HG03025 (cell line): Measurements from ENCODE around the gene IQSEC3.

Experiments used
- ATAC-seq: cut with Tn5 transposase; IDR thresholded peaks from one replicate; pipeline ENCODE4 v1.9.1; 2021; ENCODE audit warnings: mild to moderate bottlenecking, moderate library complexity; ENCODE audit not compliant: unreplicated experiment, low FRiP score

Gene IQSEC3

DNA sequence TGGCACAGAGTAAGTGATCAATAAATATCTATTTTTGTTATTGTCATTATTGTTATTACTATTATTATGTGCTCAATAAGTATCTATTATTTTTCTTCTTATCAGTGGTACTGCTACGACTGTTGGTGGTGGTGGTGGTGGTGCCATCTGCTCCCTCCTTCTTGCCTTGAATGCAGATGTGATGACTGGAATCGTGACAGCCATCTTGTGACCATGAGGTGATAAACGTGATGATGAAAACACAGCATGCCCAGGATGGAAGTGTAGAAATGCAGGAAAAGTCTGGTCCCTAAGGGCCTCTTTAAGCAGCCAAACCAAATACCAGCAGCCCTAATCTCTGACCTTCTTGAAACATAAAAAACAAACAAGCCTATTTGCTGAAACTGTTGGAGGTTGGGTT, 125.0 kb downstream of the IQSEC3 start:
- ATAC-seq: no peak

DNA sequence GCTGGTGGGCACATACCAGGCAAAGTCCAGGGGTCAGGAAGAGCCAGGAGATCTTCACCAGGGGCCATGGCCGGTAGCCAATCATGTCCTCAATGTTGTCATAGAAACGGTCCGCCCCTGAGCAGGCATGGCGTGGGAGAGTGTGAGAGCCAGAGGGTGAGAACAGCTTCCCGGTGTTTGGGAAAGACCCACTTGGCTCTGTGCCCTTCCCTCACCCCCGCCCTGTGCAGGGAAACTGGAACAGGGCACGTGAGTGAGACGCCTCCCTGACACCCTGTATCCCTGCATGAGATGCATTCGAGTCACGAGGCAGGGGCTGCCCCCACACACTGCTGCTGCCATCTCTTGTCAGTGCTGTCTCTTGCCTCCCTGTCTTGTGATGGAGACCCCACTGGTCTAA, 126.7 kb downstream of the IQSEC3 start:
- no peak for ATAC-seq

DNA sequence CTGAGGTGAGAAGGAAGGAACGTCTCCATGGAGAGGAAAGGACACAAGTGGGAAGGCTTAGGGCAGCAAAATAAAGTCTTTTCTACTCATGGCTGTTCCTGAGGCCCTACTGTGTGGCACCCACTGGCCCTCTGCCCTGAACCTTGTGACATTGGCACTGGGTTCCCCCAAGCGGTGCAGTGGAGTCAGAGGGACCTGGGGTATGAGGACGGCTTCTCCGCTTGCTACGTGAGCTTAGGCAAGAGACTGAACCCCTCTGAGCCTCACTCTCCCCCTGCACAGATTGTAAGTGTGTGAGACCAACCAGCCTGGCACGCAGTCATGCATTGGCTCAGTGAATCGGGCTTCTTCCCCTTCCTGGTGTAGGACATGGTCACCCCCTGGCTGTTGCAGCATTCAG, 127.7 kb downstream of the IQSEC3 start:
- ATAC-seq: no peak

DNA sequence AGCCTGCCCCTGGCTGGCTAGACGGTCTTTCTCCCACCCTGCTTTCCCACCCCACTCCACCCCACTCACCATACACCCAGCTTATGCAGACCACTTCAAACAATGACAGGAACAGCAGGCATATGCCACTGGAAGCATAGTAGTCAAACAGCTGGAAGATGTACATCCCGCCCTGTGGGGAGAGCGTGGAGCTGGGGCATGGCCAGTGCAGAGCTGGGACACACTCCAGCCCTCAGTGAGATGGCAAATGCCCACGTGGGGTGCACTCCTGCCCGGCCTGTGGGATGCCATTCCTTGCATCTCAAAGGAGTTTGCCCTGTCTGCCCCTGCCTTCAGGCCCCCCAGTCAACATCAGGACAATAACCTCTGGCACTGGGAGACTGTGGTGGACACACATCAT, 128.6 kb downstream of the IQSEC3 start:
- no peak for ATAC-seq

DNA sequence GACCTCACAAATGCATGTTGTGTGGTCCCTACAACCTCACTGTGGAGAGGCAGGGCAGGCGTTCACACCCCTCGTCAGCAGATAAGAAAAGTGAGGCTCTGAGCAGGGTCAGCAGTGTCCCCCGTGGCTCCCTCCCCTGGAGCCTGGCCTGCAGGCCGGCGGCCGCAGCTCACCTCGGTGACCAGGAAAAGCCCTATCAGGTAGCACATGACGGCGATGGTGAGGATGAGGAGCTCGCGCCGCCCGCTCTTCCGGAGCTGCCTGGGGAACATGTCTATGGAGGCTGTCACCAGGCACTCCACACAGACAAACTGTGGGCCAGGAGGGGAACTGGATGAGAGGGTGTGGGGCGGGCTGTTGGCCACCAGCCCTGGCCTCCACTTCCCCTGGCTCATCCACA, 129.4 kb downstream of the IQSEC3 start:
- no peak for ATAC-seq

DNA sequence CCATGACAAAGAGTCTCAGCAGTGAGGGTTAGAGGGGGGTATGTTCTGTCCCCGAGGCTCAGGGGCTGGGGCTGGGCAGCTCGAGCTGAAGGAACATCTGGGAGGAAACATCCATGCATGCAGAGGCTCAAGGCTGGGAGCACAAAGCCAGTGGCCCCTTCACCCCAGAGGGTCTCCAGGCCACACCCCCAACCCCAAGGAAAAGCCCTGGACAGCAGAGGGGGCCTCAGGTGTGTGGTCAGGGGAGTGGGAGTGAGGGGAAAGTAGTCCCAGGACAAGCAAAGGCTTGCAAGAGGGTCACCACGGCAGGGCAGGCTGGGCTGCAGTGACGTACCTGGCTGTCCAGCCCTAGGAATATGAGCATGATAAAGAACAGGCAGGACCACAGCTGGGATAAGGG, 129.9 kb downstream of the IQSEC3 start:
- no peak for ATAC-seq

DNA sequence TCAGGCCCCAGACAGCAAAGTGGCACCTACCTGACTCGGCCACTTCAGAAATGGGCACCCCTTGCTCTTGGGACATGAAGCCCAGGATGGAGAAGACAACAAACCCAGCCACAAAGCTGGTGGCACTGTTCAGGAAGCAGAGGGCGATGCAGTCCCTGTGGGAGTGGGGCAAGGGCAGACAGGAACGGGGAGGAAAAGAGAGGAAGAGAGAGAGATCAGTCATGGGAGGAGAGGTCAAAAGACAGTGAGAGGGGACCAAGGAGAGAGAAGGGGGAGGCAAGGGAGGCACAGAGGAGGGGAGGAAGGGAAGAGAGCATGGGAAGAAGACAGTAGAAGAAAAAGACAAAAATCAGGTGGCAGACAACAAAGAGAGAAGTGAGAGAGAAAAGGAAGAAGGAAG, 130.8 kb downstream of the IQSEC3 start:
- ATAC-seq: no peak

DNA sequence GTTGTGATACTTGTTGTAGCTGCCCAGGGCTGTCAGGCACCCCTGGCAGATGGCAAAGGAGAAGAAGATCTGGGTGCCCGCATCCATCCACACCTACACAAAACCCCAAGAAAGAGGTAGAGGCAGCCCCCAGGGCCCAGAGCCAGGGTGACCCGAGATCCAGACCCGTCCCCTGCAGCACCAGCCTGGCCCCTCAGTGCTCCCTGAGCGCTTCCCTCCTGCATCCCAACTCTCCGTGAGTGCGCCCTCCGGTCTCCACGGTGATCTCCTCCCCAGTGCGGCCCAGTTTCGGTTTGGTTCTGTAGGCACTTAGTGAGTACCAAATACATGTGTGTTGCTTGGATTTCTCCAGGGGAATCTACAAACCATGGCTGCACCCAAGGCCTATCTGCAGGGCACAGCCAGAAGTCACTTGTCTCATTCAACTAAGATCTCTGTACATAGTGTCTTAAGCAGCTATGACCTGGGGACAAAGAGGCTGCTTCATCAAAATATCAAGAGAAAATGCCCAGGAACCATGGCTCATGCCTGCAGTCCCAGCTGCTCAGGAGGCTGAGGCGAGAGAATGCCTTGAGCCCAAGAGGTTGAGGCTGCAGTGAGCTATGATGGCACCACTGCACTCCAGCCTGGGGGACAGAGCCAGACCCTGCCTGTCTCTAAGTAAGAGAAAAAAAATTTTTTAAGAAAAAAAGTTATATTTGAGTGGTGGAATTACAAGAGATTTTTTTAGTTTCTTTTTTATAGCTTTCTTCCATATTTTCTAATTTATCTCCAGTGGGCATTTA, 131.5 kb downstream of the IQSEC3 start:
- no peak for ATAC-seq

DNA sequence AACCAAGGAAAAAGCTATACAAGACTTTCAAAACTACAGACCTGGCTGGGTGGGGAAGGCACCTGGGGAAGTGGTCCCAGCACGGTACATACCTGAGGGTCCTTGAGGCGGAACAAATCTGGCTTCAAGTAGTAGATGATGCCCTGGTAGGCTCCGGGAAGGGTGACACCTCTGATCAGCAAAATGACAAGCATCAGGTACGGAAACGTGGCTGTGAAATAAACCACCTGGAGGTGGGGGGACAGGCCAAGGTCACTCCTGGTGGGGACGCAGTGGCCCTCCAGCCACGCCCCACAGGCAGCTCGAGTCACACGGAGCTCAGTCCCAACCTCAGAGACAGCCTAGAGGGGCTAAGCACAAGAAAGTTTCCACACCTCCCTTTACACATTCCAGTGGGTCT, 132.1 kb downstream of the IQSEC3 start:
- ATAC-seq: no peak

DNA sequence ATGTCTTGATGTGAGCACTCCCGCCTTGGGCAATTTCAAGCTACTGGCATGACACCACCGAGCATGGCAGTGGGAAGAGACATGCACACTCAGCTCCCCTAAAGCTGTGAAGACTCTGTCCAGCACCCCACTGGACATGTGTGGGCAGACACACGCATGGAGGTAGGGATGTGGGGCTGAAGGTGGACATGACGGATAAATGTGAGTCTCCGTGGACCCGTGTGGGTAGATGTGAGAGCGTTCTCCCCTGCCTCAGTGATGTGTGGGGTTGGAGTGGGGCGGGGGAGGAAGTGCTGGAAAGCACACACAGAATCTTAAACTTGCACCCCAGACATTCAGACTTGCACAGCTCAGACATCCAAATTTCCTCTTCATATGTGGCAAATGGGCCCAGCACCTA, 134.8 kb downstream of the IQSEC3 start:
- ATAC-seq: no peak

DNA sequence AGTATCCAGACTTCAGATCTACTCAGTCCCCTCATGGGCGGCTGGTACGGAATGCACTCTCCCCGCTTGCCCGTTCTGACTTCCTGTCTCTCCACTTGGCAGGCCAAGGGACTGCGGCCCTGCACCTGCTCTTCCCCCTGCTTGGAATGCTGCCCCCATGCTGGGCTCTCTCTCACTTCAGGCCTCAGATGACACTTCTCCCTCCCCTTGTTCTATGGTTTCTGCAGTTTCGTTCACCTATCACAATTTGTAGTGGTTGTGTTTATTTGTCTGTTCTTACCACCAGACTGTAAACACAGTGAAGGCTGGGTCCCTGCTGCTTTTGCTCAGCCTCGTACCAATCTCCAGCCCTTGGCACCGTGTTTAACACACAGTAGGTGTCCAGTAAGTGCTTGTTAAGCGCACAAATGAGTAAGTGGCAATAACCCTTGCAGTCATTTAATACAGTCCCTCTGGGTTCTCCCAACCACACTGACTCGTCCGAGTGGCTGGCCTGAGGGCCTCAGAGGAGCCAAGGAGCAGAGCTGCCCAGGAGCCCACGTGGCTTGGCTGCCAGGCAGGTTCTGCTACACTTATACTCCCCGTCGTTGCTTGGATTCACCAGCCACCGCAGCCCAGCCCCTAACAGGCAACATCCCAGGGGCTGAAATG, 135.6 kb downstream of the IQSEC3 start:
- no peak for ATAC-seq

DNA sequence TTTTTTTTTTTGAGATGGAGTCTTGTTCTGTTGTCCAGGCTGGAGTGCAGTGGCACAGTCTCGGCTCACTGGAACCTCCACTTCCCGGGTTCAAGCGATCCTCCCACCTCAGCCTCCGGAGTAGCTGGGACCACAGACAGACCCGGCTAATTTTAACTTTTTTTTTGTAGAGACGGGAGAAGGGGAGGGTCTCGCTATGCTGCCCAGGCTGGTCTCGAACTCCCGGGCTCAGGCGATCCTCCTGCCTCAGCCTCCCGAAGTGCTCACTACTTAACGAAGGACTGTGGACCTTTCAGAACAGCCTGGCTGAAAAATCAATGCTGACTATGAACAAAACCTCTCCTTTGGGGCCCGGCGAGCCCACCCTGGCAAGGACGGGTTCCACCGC, 136.5 kb downstream of the IQSEC3 start:
- ATAC-seq: no peak

DNA sequence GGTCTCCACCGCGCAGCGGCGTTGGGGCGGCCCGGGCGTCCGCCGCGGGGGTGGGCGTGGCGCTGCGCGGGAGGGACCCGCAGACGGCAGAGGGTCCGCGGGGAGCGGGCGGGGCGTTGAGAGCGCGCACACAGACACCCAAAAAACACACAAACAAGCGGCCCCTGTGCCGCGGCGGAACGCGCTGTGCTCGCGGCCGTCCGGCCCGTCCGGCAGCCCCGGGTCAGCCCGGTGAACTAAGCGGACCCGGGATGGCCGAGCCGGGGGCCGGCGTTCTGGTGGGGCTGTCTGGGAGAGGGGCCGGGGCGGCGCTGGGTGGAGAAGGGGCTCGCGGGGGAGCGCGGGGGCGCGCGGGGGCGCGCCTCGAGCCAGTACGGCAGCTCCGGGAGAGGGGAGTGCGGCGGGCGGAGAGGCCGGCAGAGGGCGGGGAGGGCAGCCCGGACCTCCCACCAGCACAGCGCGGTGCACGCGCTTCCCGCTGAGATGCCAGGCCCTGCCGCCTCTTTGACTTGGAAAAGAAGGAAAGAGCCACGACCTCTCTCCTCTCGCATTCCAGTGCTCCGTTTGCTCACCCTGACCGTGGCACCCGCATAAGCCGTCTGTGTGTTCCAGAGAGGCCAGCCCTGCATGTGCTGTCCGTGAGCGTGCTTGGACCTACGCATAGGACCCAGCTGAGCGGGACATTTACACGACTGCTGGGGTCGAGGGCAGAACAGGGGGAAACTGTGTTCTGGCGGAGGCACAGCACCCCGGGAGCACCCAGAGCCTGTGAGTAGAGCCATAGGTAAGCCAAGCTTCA, 137.1 kb downstream of the IQSEC3 start:
- no peak for ATAC-seq

DNA sequence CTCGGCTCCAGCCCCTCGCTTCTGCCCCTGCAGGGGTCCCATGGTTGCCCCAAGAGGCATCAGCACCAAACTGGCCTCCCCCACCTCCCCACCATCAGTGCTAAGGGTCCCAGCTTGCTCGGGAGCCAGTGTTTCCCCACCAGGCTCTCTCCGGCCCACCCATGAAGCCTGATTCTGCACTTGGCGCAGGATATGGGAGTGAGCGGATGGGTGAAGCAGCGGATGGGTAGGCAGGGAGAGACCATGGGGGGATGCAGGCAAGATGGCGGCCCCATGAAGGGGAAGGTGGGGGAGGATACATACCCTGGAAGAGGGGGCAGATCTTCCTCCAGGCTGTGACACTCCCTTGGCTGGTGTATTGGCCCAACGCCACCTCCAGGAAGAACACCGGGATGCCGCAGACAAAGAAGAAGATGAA, 137.7 kb downstream of the IQSEC3 start:
- ATAC-seq: no peak

DNA sequence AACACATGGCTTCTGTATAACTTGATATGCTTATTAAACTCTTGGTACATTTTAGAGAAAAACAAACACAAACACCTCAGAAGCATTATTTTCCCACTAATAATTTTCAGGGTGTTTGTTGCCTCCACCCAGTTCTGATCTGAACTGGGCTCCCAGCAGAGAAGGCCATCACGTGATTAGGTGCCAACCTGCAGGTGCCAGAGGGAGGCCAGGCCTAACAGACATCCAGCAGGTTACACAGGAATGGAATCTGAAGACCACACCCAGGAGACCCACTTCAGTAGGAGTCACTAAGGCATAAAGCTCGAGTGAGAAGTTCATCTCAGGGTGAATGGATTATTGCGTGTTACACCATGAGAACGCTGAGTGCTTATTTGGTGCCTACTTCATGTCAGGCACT, 138.5 kb downstream of the IQSEC3 start:
- no peak for ATAC-seq

DNA sequence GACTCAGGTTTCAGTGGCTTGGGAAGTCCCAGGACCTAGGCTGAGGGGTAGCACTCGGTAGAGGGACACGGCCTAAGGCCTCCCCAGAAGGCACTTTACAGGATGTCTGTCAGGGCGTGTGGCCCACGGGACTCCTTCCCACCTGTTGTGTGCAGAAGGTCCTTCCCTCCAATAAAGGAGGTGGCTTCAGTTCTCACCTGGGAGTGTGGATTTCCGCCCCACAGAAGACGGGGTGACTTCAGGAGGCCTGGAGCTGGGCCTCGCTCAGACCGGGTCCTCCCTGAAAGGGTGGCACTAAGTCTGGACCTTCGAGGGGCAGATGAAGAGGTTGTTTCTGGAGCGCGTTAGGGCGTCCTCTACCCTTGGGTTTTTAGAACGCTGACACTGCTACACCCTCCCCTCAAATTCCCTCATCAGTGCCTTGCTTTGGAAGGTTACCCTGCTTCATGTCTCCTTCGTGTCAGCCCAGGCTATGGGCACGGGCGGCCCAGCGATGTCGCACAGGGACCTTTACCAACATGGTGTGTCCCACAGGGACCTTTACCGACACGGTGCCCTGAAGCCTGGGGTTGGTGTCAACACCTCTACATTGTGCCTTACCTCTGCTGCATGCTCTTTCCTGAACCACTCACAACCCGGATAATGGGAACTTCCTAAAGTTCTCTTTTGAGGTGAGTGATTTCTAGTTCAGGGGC, 140.3 kb downstream of the IQSEC3 start:
- no peak for ATAC-seq

DNA sequence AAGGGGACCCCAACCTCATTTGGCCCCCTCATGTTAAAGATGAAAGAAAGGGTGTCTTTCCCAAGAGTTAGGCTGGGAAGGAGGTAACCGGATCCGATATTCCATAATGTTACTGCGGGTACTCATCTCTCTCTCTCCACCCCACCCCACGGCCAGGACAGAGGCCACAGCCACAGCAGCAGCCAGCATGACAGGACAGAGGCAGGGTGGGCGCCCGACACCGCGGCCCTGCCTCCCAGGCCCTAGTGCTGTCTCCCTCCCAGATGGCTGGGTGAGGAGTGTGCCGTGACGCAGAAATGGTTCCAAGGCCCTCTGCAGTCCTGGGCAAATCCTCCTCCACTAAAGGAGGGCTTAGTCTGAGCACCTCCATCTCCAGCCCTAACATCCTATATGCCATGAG, 141.2 kb downstream of the IQSEC3 start:
- no peak for ATAC-seq

DNA sequence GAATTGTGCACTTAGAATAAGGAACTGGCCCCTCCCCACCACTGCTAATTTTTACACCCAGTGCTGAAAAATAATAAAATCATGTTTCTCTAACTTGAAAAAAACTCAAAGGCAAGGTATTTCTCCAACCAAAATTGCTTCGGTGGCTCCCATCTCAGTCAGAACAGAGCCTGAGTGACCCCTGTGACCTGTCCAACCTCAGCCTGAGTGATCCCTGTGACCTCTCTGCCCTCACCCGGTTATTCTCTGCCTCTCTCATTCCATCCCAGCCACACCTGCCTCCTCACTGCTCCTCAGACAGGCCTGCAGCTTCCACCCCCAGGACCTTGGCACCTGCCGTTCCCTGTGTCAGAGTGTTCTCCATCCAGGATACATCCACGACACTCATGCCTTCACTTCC, 142.2 kb downstream of the IQSEC3 start:
- no peak for ATAC-seq

DNA sequence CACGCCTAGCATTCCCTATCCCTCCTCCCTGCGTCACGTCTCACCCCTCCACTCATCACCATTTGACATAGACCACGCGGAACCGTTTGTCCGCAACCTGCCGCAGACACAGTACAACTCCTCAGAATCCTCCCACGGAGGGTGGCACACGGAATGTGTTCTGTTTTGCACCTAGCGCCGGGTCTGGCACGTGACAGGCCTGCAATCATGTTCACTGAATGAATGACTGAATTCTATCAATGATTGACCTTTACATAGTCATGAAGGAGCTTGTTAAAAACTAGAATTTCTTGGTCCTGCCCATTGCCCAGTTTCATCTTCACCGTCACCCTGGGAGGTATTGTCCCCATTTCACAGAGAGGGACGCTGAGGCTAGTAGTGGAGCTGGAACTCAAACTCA, 142.7 kb downstream of the IQSEC3 start:
- ATAC-seq: no peak

DNA sequence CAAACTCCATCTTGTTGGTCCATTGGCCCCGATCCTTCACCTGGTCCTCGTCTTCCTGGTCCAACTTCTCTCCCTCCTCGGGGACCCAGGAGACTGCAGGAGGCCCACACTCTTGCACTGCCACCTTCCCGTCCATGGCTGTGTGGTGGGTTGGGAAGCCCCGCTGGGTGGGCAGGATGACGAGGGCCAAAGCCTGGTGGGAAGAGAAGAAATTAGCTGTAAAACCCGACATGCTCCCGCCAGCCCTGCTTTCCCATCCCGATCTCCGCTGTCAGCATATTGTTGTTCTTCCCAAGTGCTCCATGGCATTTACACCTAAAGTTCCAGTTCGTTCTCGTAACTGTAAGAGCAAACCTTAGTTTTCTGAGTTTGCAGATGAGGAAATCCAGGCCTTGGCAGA, 143.3 kb downstream of the IQSEC3 start:
- ATAC-seq: no peak
